NB4 (cell line): ENCODE measurements around the gene CIB2.

Source experiments
- DNase-seq: peaks from one replicate; pipeline ENCODE4 v3.0.0; 2010; ENCODE audit warnings: low read depth
- H3K4me3 ChIP-seq: one replicate; pipeline ENCODE4 v1.5.1; 2011; ENCODE audit warnings: mild to moderate bottlenecking, low read depth, low read length, moderate library complexity
- MYC ChIP-seq: IDR thresholded peaks from 2 replicates; pipeline ENCODE4 v1.6.1; 2011; ENCODE audit warnings: low read depth, low read length
- POLR2A ChIP-seq: IDR thresholded peaks from 2 replicates; pipeline ENCODE4 v1.6.1; 2011; ENCODE audit warnings: mild to moderate bottlenecking; ENCODE audit not compliant: insufficient read length; ENCODE audit errors: extremely low read depth
- TF ChIP-seq, protein P1 (sequence below): IDR thresholded peaks from 2 replicates; pipeline ENCODE4 v1.6.1; 2011; ENCODE audit warnings: low read depth, low read length
- TF ChIP-seq, protein P2 (sequence below): IDR thresholded peaks from one replicate; pipeline ENCODE4 v1.5.1; 2012; ENCODE audit warnings: low read depth, low read length

The CIB2 gene

DNA sequence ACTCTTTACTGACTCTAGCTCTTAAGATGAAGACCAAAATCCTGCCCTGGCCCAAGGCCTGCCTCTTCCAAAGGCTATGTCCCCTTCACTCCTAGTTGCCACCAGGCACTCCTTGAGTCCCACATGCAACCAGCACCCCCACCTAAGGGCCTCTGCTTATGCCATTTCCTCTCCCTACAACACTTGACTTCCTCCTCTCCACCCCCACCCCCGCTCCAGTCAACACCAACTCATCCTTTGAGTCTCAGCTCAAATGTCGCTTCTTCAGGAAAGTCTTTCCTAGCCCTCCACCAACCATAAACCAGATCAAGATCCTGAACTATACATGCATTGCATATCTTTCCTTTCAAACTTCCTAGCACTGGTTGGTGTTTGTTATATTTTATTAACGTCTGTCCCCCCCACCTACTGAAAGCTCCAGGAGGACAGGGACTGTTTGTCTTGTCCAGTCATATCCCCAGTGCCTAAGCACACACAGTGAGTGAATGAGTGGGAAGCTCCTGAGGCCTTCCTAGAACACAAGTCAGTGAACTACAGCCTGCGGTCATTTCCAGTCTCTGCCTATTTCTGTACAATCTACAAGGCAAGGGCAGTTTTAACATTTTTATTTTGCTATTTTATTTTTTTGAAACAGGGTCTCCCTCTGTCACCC is 61.1 kb downstream of the CIB2 start:
- peak overlapping the region; percentile 42 for H3K4me3 ChIP-seq
- DNase-seq = peak; percentile 90
- TF ChIP-seq, protein P1, sequence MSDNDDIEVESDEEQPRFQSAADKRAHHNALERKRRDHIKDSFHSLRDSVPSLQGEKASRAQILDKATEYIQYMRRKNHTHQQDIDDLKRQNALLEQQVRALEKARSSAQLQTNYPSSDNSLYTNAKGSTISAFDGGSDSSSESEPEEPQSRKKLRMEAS = no peak; the same call in 1 of the 2 replicates
- TF ChIP-seq, protein P2, sequence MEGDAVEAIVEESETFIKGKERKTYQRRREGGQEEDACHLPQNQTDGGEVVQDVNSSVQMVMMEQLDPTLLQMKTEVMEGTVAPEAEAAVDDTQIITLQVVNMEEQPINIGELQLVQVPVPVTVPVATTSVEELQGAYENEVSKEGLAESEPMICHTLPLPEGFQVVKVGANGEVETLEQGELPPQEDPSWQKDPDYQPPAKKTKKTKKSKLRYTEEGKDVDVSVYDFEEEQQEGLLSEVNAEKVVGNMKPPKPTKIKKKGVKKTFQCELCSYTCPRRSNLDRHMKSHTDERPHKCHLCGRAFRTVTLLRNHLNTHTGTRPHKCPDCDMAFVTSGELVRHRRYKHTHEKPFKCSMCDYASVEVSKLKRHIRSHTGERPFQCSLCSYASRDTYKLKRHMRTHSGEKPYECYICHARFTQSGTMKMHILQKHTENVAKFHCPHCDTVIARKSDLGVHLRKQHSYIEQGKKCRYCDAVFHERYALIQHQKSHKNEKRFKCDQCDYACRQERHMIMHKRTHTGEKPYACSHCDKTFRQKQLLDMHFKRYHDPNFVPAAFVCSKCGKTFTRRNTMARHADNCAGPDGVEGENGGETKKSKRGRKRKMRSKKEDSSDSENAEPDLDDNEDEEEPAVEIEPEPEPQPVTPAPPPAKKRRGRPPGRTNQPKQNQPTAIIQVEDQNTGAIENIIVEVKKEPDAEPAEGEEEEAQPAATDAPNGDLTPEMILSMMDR = no peak
- TF ChIP-seq POLR2A (peak; percentile 23), MYC (peak; percentile 73; the same call in 1 of the 2 replicates)

DNA sequence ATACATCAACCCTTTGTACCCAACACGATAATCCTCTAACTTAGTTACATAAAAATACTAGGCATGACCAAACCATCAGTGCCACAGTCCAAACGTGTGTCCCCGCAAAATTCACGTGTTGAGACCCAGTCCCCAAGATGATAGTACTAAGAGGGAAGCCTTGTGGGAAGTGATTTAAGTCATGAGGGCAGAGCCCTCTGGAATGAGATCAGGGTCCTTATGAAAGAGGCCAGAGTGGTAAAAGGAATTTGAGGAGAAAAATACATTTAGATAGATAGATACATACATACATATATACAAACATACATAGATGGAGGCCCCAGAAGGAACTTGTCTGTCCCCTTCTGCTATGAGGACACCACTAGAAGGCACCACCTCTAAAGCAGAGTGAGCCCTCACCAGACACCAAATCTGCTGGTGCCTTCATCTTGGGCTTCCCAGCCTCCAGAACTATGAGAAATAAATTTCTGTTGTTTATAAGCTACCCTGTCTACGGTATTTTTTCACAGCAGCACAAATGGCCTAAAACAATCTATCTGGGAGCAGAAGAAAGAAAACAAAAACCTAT is 61.7 kb downstream of the CIB2 start:
- peak; percentile 54 for DNase-seq
- H3K4me3 ChIP-seq = peak overlapping the region; percentile 42
- TF ChIP-seq POLR2A (peak; percentile 1), MYC (no peak)
- TF ChIP-seq, protein P2 = peak; percentile 17
- TF ChIP-seq, protein P1 = peak; percentile 23; the same call in 1 of the 2 replicates

DNA sequence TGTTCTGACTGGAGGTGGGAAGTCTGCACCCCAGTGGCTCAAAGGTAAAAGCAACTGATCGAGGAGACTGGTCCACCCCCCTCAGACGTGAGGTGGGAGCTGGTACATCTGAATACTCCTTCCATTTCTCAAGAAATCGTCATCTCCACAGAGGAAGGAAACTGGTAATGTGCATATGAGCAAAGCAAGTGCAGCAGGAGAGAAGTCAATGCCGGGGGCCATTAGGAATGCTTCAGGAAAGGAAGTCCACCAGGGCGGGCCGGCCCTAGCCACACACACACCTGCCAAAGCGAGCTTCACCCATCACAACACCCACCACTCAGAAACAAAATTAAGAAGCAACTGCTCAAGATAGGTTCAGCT is 62.2 kb downstream of the CIB2 start:
- TF ChIP-seq, protein P1 = no peak
- TF ChIP-seq POLR2A (no peak), MYC (no peak)
- TF ChIP-seq, protein P2 = no peak
- H3K4me3 ChIP-seq = peak overlapping the region; percentile 42
- DNase-seq = peak; percentile 61

DNA sequence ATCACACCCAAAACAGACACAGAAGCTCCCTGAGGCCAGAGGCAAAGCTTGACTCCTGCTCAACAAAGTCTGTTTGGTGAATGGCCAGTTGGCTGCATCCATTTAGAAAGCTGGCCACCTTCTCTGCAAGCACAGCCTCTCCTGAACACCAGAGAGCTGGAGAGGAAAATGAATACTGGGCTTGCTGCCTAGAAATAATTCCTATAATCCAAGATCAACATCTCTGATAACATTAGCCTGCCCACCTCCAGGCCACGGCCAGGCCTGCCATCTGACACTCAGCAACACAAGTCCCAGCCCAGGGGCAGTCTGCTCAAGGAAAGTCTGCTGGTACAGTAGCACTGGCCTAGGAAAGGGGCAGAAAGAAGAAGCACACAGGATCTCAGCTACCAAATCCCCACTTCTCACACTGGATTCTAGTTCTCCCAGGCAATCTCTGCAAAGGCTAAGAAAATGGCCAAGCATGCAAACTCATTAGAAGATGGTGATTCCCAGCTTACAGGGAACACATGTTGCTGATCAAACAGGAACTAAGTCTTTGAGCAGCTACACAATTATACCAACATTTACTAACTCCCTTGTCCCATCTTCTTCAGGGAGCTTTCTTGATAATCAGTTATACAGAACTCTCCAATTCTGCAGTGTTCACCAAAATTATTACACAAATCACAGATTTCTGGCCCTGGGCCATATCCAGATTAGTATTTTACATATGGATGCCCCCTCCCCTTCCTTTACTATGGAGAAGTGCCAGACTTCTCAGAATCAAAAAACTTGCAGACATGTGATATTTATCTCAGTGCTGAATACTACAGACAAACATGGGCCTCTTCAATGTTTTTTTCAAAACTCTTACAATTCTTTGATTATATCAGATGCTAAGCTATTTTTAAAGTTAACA is 63.7 kb downstream of the CIB2 start:
- peak; percentile 31 for DNase-seq
- TF ChIP-seq, protein P2 = no peak
- TF ChIP-seq MYC = peak; percentile 64
- TF ChIP-seq, protein P1 = peak; percentile 34; the same call in 1 of the 2 replicates
- no peak for TF ChIP-seq POLR2A
- H3K4me3 ChIP-seq = no peak overlapping the region

DNA sequence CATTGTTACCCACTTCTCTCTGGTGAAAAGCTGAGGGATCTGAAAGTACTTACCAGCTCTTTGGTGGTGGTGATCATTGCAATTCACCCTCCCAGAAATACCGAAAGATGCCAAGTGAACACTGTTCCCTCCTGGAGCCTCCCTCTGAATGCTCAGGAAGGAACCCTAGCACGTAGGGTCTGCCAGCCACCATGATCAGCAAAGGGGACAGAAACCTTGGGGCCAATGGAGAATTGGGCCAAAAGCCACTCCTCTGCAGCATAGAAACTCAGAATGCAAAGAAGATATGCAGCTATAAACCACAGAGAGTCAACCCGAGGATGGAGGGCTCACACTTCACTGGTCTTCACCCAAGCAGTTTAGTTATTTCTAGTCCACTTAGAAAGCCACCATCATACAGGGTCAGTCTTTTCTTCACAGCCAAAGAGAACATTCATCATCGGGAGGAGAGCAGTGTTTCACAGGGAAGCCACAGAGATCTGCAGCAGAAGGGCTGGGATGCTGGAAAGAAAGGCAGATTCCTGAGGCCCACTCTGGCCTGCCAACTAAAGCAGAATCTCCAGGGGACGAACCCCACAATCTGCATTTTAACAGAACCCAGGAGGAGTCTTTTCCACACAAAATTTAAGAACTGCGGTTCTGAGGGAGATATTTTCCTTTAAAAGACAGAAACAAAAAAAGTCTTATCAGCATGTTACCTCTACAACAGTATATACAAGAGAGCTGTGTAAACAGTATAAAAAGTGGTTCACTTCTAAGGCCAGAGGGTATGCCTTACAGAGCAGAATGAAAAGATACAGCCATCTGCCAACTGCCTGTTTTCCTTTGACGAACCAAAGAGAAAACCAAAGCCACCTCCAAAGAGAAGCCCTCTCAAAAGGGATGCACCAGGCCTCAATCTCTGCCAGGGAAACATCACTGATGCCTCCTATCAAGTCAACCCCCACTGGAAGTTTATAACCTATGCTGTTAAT is 65.0 kb downstream of the CIB2 start:
- DNase-seq = no peak
- TF ChIP-seq POLR2A (no peak), MYC (no peak)
- TF ChIP-seq, protein P1 = no peak
- TF ChIP-seq, protein P2 = no peak
- H3K4me3 ChIP-seq = no peak overlapping the region
